NCI-H1048 (cell line): ENCODE measurements around the gene CCDC112.
"Not testable (repeated sequence)": the region's sequence is repeated elsewhere in the genome, so short reads cannot be mapped to it uniquely, and the experiment has no call there.

ENCODE experiments used
- DNase-seq: peaks from one replicate; lab custom pipeline; 2025; lab: John Stamatoyannopoulos, UW

CCDC112 gene

GRCh38 chr5:115260248-115260647 lies 36.2 kb downstream of the CCDC112 start:
- no peak for DNase-seq

- DNase-seq = no peak
Observed at GRCh38 chr5:115257981-115258380, 38.5 kb downstream of the CCDC112 start.

DNA sequence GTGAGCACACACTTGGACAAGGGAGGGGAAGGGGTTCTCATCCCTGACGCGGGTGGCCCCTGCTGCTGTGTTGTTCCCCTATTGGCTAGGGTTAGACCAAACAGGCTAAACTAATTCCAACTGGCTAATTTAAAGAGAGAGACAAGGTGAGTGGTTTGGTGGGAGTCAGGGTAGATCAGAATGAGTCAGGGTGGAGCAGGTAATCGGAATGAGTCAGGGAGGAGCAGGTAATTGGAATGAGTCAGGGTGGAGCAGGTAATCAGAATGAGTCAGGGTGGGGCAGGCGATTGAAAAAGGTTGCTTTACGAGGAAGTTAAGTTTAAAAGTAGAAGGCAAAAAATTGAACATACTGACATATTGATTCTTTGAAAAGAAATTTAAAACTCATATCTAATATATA lies 47.1 kb downstream of the CCDC112 start:
- DNase-seq = not testable (repeated sequence)

- DNase-seq = peak; percentile 28
Observed at GRCh38 chr5:115246361-115246991, 50.0 kb downstream of the CCDC112 start.

DNA sequence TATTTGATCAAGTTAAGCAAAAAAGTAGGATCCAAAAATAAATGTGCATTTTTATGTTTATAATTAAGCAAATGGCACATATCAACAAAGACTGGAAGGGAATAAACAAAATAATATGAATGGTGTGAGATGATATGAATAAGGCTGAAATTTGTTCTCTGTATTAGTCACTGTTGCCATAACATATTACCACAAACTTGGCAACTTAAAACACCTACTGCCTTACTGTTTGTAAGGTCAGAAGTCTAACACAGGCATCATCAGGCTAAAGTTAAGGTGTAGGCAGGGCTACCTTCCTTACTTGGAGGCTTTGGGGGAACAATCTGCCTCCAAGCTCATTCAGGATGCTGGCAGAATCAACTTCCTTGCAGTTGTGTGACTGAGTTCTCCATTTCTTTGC lies 53.0 kb downstream of the CCDC112 start:
- no peak for DNase-seq

- DNase-seq = no peak
Observed at GRCh38 chr5:115241881-115242642, 54.4 kb downstream of the CCDC112 start.

GRCh38 chr5:115237066-115237465 lies 59.4 kb downstream of the CCDC112 start:
- DNase-seq = no peak

- no peak for DNase-seq
Observed at GRCh38 chr5:115236599-115236998, 59.9 kb downstream of the CCDC112 start.

- no peak for DNase-seq
Observed at GRCh38 chr5:115231598-115231997, 64.9 kb downstream of the CCDC112 start.

DNA sequence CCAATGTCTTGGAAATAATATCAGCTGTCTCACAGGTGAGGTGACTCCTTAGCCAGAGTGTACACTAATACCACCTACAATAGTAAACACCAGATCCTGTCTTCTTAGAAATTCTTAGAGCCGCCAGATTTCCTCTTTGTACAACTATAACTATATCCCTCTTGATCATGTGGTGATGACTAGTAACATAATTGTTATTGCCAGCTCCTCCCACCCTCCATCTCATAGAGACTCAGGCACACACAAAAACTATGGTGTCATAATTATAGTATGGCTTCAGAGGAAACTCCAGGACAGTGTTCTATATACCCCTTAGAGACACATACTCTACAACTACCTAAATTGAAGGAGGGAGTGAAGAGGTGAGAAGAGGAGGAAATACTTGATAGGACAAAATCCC lies 66.8 kb downstream of the CCDC112 start:
- no peak for DNase-seq

DNA sequence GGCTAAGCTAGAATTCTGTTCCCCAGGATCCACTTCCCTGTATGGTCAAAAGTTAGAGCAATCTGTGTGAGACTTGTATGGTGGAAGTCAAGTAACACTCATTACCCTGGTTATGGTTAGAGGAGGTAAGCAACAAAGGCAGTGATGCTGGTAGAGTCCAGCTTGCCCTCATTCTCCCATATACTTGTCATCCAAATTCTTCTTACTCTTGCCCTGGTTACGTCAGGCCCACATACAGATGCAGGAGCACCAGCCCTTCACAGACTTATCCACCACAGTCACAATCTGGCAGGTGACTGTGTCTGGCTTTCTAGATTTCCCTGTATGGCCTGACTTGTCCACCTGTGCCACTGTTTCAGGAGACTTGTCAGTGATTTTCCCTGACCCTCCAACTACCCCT lies 69.2 kb downstream of the CCDC112 start:
- no peak for DNase-seq
